IMR-90 (cell line): ENCODE results near the gene ULK1. TPM values are rescaled to one million over a fixed set of nuclear protein-coding genes. Genes with fewer than 3 reads are reported as not detected.

ENCODE experiments used
- ATAC-seq: fragments of 200-7000 bp; cut with Tn5 transposase; 2 replicates; pipeline ENCODE4 v1.9.1; 2020; ENCODE audit warnings: low read depth, mild to moderate bottlenecking, moderate library complexity
- BruUV-seq: library from RNA; stranded (reverse); fragments of 400-500 nt; replicated peaks from 2 replicates; lab custom pipeline; 2021; lab: Mats Ljungman, UMichigan
- CTCF ChIA-PET: fragments of 300-600 bp; formaldehyde crosslinking; extraction: SDS; loops from one replicate; lab custom pipeline; 2021; ENCODE audit warnings: antibody characterized with exemption; lab: Yijun Ruan, JAX
- POLR2A ChIA-PET: fragments of 300-600 bp; sonication (Branson Sonifier 250); formaldehyde crosslinking; loops from one replicate; lab custom pipeline; 2022; ENCODE audit warnings: antibody characterized with exemption; ENCODE audit not compliant: unreplicated experiment; lab: Charles Lee
- DNase-seq: peaks from one replicate; pipeline ENCODE4 v3.0.0; 2013
- H2AFZ ChIP-seq: replicated peaks from 2 replicates; pipeline ENCODE3; 2013; ENCODE audit warnings: low read length, mild to moderate bottlenecking; ENCODE audit not compliant: poor library complexity
- H2AK5ac ChIP-seq: 2 replicates; pipeline ENCODE4 v1.6.1; 2013; ENCODE audit warnings: low read depth, low read length, inconsistent platforms
- H2AK9ac ChIP-seq: replicated peaks from 2 replicates; pipeline ENCODE3; 2013; ENCODE audit warnings: mild to moderate bottlenecking, low read depth, low read length, moderate library complexity; ENCODE audit not compliant: poor library complexity
- H2BK120ac ChIP-seq: 2 replicates; pipeline ENCODE4 v1.6.1; 2013; ENCODE audit warnings: low read depth, low read length, inconsistent platforms
- H2BK15ac ChIP-seq: 3 replicates; pipeline ENCODE4 v1.6.1; 2013; ENCODE audit warnings: low read depth, low read length, inconsistent platforms
- H2BK20ac ChIP-seq: 2 replicates; pipeline ENCODE4 v1.6.1; 2013; ENCODE audit warnings: low read depth, mild to moderate bottlenecking, inconsistent platforms, low read length, moderate library complexity
- H2BK5ac ChIP-seq: 2 replicates; pipeline ENCODE4 v1.6.1; 2013; ENCODE audit warnings: mild to moderate bottlenecking, low read depth, low read length, inconsistent platforms; ENCODE audit not compliant: poor library complexity, severe bottlenecking
- H3K14ac ChIP-seq: replicated peaks from 2 replicates; pipeline ENCODE4 v1.6.1; 2013; ENCODE audit warnings: low read depth, low read length, inconsistent platforms
- H3K18ac ChIP-seq: 2 replicates; pipeline ENCODE4 v1.6.1; 2013; ENCODE audit warnings: low read depth, low read length, control low read depth
- H3K23ac ChIP-seq: 2 replicates; pipeline ENCODE4 v1.6.1; 2013; ENCODE audit warnings: low read depth, low read length, inconsistent platforms
- H3K27ac ChIP-seq: 2 replicates; pipeline ENCODE4 v1.5.1; 2013; ENCODE audit warnings: mild to moderate bottlenecking, control low read depth, low read length; ENCODE audit not compliant: insufficient read depth
- H3K27me3 ChIP-seq: 2 replicates; pipeline ENCODE4 v1.6.1; 2013; ENCODE audit warnings: low read length; ENCODE audit not compliant: control insufficient read depth, insufficient read depth
- H3K36me3 ChIP-seq: 2 replicates; pipeline ENCODE4 v1.6.1; 2013; ENCODE audit warnings: low read length, mixed read lengths; ENCODE audit not compliant: control insufficient read depth, insufficient read depth
- H3K4ac ChIP-seq: 2 replicates; pipeline ENCODE4 v1.6.1; 2013; ENCODE audit warnings: low read depth, low read length, inconsistent platforms
- H3K4me1 ChIP-seq: 2 replicates; pipeline ENCODE4 v1.6.1; 2013; ENCODE audit warnings: low read length, mixed read lengths; ENCODE audit not compliant: control insufficient read depth, insufficient read depth
- H3K4me2 ChIP-seq: 2 replicates; pipeline ENCODE4 v1.6.1; 2013; ENCODE audit warnings: low read depth, mild to moderate bottlenecking, control low read depth, low read length, moderate library complexity
- H3K4me3 ChIP-seq: 2 replicates; pipeline ENCODE4 v1.5.1; 2013; ENCODE audit warnings: low read depth, mild to moderate bottlenecking, control low read depth, low read length, moderate library complexity; ENCODE audit not compliant: insufficient read depth
- H3K56ac ChIP-seq: 2 replicates; pipeline ENCODE4 v1.6.1; 2013; ENCODE audit warnings: low read length, inconsistent platforms; ENCODE audit not compliant: insufficient read depth; ENCODE audit errors: extremely low read depth
- H3K79me1 ChIP-seq, 2 experiments: 2 replicates each; pipeline ENCODE4 v1.6.1; 2013; ENCODE audit warnings: low read length in 2 of 2, inconsistent platforms in 1 of 2, low read depth in 1 of 2
- H3K9ac ChIP-seq: 2 replicates; pipeline ENCODE4 v1.6.1; 2013; ENCODE audit warnings: low read depth, low read length, control low read depth
- H3K9me1 ChIP-seq: 2 replicates; pipeline ENCODE4 v1.6.1; 2013; ENCODE audit warnings: low read length, inconsistent platforms; ENCODE audit not compliant: insufficient read depth
- H3K9me3 ChIP-seq: 2 replicates; pipeline ENCODE4 v1.6.1; 2013; ENCODE audit warnings: low read length; ENCODE audit not compliant: control insufficient read depth, insufficient read depth
- H4K20me1 ChIP-seq: 2 replicates; pipeline ENCODE4 v1.6.1; 2013; ENCODE audit warnings: low read length, inconsistent platforms; ENCODE audit not compliant: insufficient read depth
- H4K5ac ChIP-seq: 2 replicates; pipeline ENCODE4 v1.6.1; 2013; ENCODE audit warnings: mild to moderate bottlenecking, low read depth, low read length, control low read depth
- H4K8ac ChIP-seq, 2 experiments: 2 replicates each; pipeline ENCODE4 v1.6.1; 2013; ENCODE audit warnings: low read depth in 2 of 2, low read length in 2 of 2, control low read depth in 1 of 2, inconsistent platforms in 1 of 2
- H4K91ac ChIP-seq: 2 replicates; pipeline ENCODE4 v1.6.1; 2013; ENCODE audit warnings: low read depth, low read length, inconsistent platforms; ENCODE audit not compliant: insufficient read depth
- CEBPB ChIP-seq: IDR thresholded peaks from 2 replicates; pipeline ENCODE4 v1.6.1; 2012; ENCODE audit warnings: low read depth, low read length, improper control_type of control experiment
- CHD1 ChIP-seq: IDR thresholded peaks from 2 replicates; pipeline ENCODE4 v1.6.1; 2012; ENCODE audit warnings: low read depth, low read length, improper control_type of control experiment
- CTCF ChIP-seq: conservative IDR thresholded peaks from 2 replicates; pipeline ENCODE4 v1.5.1; 2012; ENCODE audit warnings: mild to moderate bottlenecking, low read depth, low read length, improper control_type of control experiment
- FOS ChIP-seq: fragments of 150-350 bp; IDR thresholded peaks from 2 replicates; pipeline ENCODE4 v1.6.1; 2016; ENCODE audit warnings: low read depth, low read length
- MAFK ChIP-seq: IDR thresholded peaks from 2 replicates; pipeline ENCODE4 v1.6.1; 2012; ENCODE audit warnings: low read depth, low read length, improper control_type of control experiment
- MAZ ChIP-seq: IDR thresholded peaks from 2 replicates; pipeline ENCODE4 v1.6.1; 2012; ENCODE audit warnings: low read depth, mild to moderate bottlenecking, low read length, improper control_type of control experiment, moderate library complexity, borderline replicate concordance
- MXI1 ChIP-seq: IDR thresholded peaks from 2 replicates; pipeline ENCODE4 v1.6.1; 2012; ENCODE audit warnings: low read depth, mild to moderate bottlenecking, low read length, moderate library complexity, borderline replicate concordance
- POLR2A ChIP-seq: IDR thresholded peaks from 2 replicates; pipeline ENCODE4 v1.6.1; 2012; ENCODE audit warnings: mild to moderate bottlenecking, low read depth, low read length
- RAD21 ChIP-seq: IDR thresholded peaks from 2 replicates; pipeline ENCODE4 v1.6.1; 2012; ENCODE audit warnings: low read length, improper control_type of control experiment
- RCOR1 ChIP-seq: IDR thresholded peaks from 2 replicates; pipeline ENCODE4 v1.6.1; 2012; ENCODE audit warnings: mild to moderate bottlenecking, low read length, improper control_type of control experiment; ENCODE audit not compliant: insufficient replicate concordance
- RFX5 ChIP-seq: IDR thresholded peaks from 2 replicates; pipeline ENCODE4 v1.8.0; 2012; ENCODE audit warnings: low read depth, mild to moderate bottlenecking, low read length, moderate library complexity
- USF2 ChIP-seq: fragments of 150-350 bp; IDR thresholded peaks from 2 replicates; pipeline ENCODE4 v1.6.1; 2017; ENCODE audit warnings: mild to moderate bottlenecking, antibody characterized with exemption, low read length, low read depth
- WGBS, 2 experiments: methylation state at CpG; one replicate each; pipeline versions ENCODE4 v1.1.5 to v1.1.7; 2013; ENCODE audit warnings: missing lambda C conversion rate in 2 of 2; ENCODE audit not compliant: insufficient read length in 1 of 2; ENCODE audit errors: extremely low coverage in 2 of 2; 5-methylcytosine and 5-hydroxymethylcytosine counted together
- dilution Hi-C: fragments of 300-500 bp; cut with HindIII; formaldehyde crosslinking; loops from one replicate; pipeline ENCODE4 v1.14.3; 2018; ENCODE audit warnings: low sequenced_read_pairs; ENCODE audit not compliant: unreplicated experiment
- in situ Hi-C: fragments of 300-500 bp; cut with MboI; formaldehyde crosslinking; loops from 3 replicates; pipeline ENCODE4 v1.14.3; 2019; ENCODE audit warnings: low sequenced_read_pairs, inconsistent platforms, mixed read lengths
- intact Hi-C: fragments of 100-400 bp; cut with micrococcal nuclease; formaldehyde crosslinking; loops from 2 replicates; pipeline ENCODE4 v1.10.0; 2022
- polyA plus RNA-seq, 3 experiments: library from polyadenylated mRNA; depleted of rRNA; stranded (reverse); fragments of >200 nt; gene quantifications; 2 replicates each; pipeline ENCODE4 v1.2.3, GENCODE V29; 2012; ENCODE audit warnings: low replicate concordance in 1 of 3
- total RNA-seq: library from RNA; depleted of rRNA; stranded (reverse); fragments of >200 nt; gene quantifications from 2 replicates; pipeline ENCODE4 v1.2.3, GENCODE V29; 2012
- TF ChIP-seq, protein P1 (sequence below): fragments of 150-350 bp; IDR thresholded peaks from 2 replicates; pipeline ENCODE4 v1.6.1; 2016; ENCODE audit warnings: low read depth, mild to moderate bottlenecking, low read length, moderate library complexity, borderline replicate concordance

Gene ULK1
- total and polyA plus RNA-seq, 2 of the 4 experiments (the other 2 are of a cell fraction): 1.8 to 19.2 TPM

- ChIA-PET POLR2A (no interaction called here), CTCF (no interaction called here)
- dilution Hi-C loops (no loop called here), intact Hi-C loops (no loop called here), in situ Hi-C loops (no loop called here)
- Histone ChIP-seq H2BK20ac (no peak overlapping the region), H3K9me3 (no peaks in the 10 kb centered on the region), H4K20me1 (peaks cover 38% of the 10 kb centered on the region), H2BK15ac (no peak overlapping the region), H4K5ac (no peak overlapping the region), H3K4me2 (no peak overlapping the region), H3K4me3 (no peak overlapping the region), H2AFZ (no peak overlapping the region), H3K9ac (no peak overlapping the region), H3K9me1 (0 out of 2 replicates have a peak, but pooled peaks cover 3% of the 10 kb centered on the region), H3K18ac (no peak overlapping the region), H2BK5ac (no peak overlapping the region), H4K8ac (no peak overlapping the region), H2BK120ac (no peak overlapping the region), H2AK9ac (no peak overlapping the region), H2AK5ac (no peak overlapping the region), H3K27ac (no peak overlapping the region), H3K79me1 (peaks cover 9 to 32% of the 10 kb centered on the region in 2 experiments; a peak in 3 of 4 replicates), H3K27me3 (no peaks in the 10 kb centered on the region), H3K56ac (no peak overlapping the region), H3K36me3 (peaks cover 51% of the 10 kb centered on the region), H3K23ac (no peak overlapping the region), H4K91ac (no peak overlapping the region), H3K14ac (no peak overlapping the region), H3K4ac (no peak overlapping the region), H3K4me1 (peaks cover 9% of the 10 kb centered on the region)
- DNase-seq (no peak), ATAC-seq (no peak)
- no TSS peak for BruUV-seq
- WGBS, 2 experiments: 97% methylated on average over 78 of the region's 96 CpGs; no CpG with 5 or more reads in 1 of the 2 experiments
- no peak for TF ChIP-seq POLR2A
- TF ChIP-seq, protein P1, sequence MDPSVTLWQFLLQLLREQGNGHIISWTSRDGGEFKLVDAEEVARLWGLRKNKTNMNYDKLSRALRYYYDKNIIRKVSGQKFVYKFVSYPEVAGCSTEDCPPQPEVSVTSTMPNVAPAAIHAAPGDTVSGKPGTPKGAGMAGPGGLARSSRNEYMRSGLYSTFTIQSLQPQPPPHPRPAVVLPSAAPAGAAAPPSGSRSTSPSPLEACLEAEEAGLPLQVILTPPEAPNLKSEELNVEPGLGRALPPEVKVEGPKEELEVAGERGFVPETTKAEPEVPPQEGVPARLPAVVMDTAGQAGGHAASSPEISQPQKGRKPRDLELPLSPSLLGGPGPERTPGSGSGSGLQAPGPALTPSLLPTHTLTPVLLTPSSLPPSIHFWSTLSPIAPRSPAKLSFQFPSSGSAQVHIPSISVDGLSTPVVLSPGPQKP: no peak
- no peak for TF ChIP-seq RFX5
- no peak for TF ChIP-seq MXI1
- no peak for TF ChIP-seq CTCF
- no peak for TF ChIP-seq RCOR1
- TF ChIP-seq USF2: no peak
- no peak for TF ChIP-seq RAD21
- no peak for TF ChIP-seq MAFK
- TF ChIP-seq CHD1: no peak
- TF ChIP-seq CEBPB: no peak
- no peak for TF ChIP-seq FOS
- no peak for TF ChIP-seq MAZ
These were observed 14.0 kb downstream of the ULK1 start for GRCh38 chr12:131908092-131909080.
